BE2C (cell line): Measurements from ENCODE around the gene FOSL2.

Experiments used
- DNase-seq: peaks from one replicate; pipeline ENCODE4 v3.0.0-alpha.2; 2020
- H3K27me3 ChIP-seq: fragments of 250-450 bp; sonication (Bioruptor Pico); 2 replicates; pipeline ENCODE4 v1.5.1; 2020; ENCODE audit warnings: mild to moderate bottlenecking
- H3K36me3 ChIP-seq: fragments of 250-450 bp; sonication (Bioruptor Pico); 2 replicates; pipeline ENCODE4 v1.5.1; 2020; ENCODE audit warnings: mild to moderate bottlenecking
- H3K4me1 ChIP-seq: fragments of 250-450 bp; sonication (Bioruptor Pico); 2 replicates; pipeline ENCODE4 v1.5.1; 2020
- H3K4me3 ChIP-seq: 2 replicates; pipeline ENCODE4 v1.5.1; 2011; ENCODE audit warnings: low read depth, low read length
- H3K9me3 ChIP-seq: fragments of 250-450 bp; sonication (Bioruptor Pico); 2 replicates; pipeline ENCODE4 v1.5.1; 2020
- CTCF ChIP-seq: IDR thresholded peaks from 2 replicates; pipeline ENCODE4 v1.5.1; 2012; ENCODE audit warnings: mild to moderate bottlenecking, low read depth, low read length

Gene FOSL2

DNA sequence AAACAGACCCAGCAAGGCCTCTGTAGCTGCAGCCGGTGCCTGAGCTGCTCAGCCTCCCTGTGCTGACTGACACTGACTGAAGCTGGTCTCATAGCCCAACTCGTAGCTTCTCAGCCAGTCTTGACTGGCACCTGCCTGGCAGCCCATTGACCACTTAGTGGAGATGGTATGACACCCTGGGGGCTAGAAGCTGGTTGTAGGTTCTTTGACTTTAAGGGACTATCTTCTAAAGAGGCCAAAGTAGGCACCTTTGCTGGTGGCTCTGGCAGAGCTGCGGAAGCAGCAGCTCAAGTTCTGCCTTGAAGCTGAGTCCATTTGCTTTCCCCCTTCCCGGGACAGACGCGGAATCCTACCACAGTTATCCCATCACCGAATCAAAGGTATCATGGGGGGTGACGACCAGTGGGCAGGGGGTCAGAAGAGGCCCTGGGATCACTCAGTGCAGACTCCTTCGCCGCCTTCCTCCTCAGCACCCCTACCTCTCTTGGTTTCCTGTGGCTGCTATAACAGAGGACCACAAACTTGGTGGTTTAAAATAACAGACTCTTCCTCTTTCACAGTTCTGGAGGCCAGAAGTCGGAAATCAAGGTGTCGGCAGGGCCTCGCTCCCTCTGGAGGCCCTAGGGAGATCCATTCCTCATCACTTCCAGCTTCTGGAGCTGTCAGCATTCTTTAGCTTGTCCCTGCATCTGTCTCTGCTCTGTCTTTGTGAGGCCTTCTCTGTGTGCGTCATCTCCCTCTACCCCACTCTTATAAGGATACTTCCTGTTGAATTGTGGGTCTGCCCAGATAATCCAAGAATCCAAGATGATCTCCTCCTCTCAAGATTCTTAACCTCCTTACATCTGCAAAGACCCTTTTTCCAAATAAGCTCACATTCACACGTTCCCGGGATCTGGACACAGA lies 13.7 kb upstream of the FOSL2 start:
- Histone ChIP-seq H3K27me3 (no peaks in the 10 kb centered on the region), H3K36me3 (no peaks in the 10 kb centered on the region), H3K4me1 (no peaks in the 10 kb centered on the region; the same call in none of the 2 replicates), H3K9me3 (no peaks in the 10 kb centered on the region), H3K4me3 (no peak overlapping the region)
- no peak for DNase-seq
- TF ChIP-seq CTCF: no peak

- no peak for TF ChIP-seq CTCF
- no peak overlapping the region for H3K4me3 ChIP-seq
- H3K4me1 ChIP-seq: no peaks in the 10 kb centered on the region; the same call in none of the 2 replicates
- H3K27me3 ChIP-seq: no peaks in the 10 kb centered on the region
- H3K36me3 ChIP-seq: no peaks in the 10 kb centered on the region
- no peak for DNase-seq
- no peaks in the 10 kb centered on the region for H3K9me3 ChIP-seq
These were observed 12.4 kb upstream of the FOSL2 start for GRCh38 chr2:28380219-28380618.

- no peaks in the 10 kb centered on the region for H3K36me3 ChIP-seq
- H3K4me3 ChIP-seq: no peak overlapping the region
- H3K9me3 ChIP-seq: no peaks in the 10 kb centered on the region
- H3K4me1 ChIP-seq: no peaks in the 10 kb centered on the region; the same call in none of the 2 replicates
- no peak for TF ChIP-seq CTCF
- DNase-seq: no peak
- no peaks in the 10 kb centered on the region for H3K27me3 ChIP-seq
These were observed 11.2 kb upstream of the FOSL2 start for GRCh38 chr2:28381225-28382180.

DNA sequence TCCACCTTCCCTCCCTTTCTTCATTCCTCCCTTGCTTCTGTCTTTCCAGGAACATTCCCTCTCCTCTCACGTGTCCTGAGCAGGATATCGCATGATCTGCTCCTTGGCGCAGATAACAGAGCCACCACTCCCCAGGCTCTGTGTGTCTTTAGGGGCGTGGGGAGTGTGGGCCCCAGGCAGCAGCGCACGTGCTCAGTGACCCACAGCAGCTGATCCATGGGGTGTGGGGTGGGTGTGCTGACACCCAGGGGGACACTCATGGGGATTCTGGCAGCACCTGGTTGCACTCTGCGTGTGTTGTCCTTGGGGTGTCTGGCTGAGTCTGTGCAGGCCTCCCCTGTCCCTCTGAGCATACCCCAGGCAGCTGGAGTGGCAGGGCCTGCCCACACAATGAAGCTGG lies 9.9 kb upstream of the FOSL2 start:
- TF ChIP-seq CTCF: no peak
- H3K4me1 ChIP-seq: no peaks in the 10 kb centered on the region; the same call in none of the 2 replicates
- no peak for DNase-seq
- no peaks in the 10 kb centered on the region for H3K27me3 ChIP-seq
- no peaks in the 10 kb centered on the region for H3K9me3 ChIP-seq
- H3K4me3 ChIP-seq: no peak overlapping the region
- no peaks in the 10 kb centered on the region for H3K36me3 ChIP-seq

DNA sequence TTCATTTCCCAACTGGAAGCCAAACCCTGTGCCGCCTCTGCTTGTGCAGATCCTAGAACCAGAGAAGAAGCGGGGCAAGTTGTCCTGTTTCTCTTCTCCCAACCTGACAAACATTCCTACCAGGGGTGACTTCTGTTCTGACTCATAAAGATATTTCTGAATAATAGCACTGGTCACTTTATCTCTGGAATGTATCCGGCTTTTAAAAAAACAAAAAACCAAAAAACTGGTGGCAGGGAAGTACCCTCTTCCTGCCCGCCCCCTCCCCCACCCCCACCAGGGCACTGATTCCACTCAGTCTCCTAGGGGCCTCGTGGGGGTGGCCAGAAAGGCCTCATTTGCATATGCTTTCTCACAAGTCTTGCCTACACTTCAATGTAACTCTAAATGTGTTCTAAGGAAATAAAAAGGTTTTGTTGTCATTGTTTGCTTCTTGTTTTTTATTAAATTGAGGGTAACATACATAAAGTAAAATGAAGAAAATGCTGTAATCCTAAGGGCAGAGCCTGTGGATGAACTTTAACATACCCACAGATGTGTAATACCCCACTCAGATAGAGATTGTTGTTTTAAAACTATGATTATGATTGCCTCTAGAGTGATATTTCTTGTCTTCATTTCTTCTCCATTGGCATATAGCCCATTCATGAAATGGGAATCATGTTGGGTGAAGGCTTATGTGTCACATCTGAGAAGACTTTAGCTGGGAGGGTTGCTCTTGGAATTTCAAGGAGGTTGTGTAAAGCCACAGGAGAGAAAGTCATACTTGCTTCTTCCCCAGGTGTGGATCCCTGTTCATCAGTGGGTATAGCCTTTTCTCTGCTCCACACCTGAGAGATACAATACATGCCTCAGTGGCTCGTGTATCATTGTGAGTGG lies 5.3 kb upstream of the FOSL2 start:
- no peaks in the 10 kb centered on the region for H3K9me3 ChIP-seq
- DNase-seq: no peak
- no peaks in the 10 kb centered on the region for H3K27me3 ChIP-seq
- peaks cover 4% of the 10 kb centered on the region for H3K4me1 ChIP-seq
- no peak overlapping the region for H3K4me3 ChIP-seq
- no peaks in the 10 kb centered on the region for H3K36me3 ChIP-seq
- no peak for TF ChIP-seq CTCF
